ENCODE data around the gene DUSP5. TPM values are rescaled to one million over a fixed set of nuclear protein-coding genes. Genes with fewer than 3 reads are reported as not detected.

DUSP5 gene, protein sequence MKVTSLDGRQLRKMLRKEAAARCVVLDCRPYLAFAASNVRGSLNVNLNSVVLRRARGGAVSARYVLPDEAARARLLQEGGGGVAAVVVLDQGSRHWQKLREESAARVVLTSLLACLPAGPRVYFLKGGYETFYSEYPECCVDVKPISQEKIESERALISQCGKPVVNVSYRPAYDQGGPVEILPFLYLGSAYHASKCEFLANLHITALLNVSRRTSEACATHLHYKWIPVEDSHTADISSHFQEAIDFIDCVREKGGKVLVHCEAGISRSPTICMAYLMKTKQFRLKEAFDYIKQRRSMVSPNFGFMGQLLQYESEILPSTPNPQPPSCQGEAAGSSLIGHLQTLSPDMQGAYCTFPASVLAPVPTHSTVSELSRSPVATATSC
- 5.2 TPM for total RNA-seq

DNA sequence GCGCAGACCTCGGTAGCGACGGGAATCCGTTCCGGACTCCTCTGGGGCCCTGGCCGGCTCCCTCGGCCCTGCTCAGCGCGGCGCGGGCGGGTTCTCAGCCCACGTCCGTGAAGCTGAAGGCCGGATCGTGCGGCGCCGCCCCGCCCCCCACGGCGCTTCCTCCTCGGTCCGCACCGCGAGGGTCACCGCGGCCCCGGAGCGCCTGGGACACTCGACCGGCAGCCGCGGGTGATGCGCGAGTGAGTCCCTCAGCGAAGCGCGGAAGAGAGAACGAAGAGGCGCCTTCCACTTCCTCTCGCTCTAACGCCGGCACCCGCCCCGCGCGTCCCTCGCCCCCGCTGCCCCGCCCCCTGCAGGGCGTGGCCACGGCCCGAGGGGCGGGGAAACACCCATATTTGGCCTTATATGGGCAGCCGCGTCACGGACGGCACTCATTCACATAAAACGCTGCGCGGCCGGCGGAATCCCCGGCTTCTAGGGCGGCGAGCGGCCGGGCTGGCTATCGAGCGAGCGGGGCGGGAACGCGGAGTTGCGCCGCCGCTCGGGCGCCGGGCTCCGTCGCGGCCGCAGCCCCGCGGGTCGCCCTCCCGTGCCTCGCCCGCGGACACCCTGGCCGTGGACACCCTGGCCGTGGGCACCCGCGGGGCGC, at the start of gene DUSP5:
DUSP5 (plus strand) TSS at position 470 of the 649 bp plus-strand sequence. CDS start 215 bp downstream, outside the sequence.
- H3K27me3 ChIP-seq (ENCODE audit: control insufficient read depth in 3 of 3, insufficient read depth in 3 of 3, low read length in 3 of 3), result peaks cover 0 to 11% (median 9%) of the 10 kb centered on the region in 3 donors
- H3K36me3 ChIP-seq (ENCODE audit: control insufficient read depth in 3 of 3, insufficient read depth in 3 of 3, low read length in 3 of 3), result no peaks in the 10 kb centered on the region
- peak within 1 kb of the TSS; percentile 76 to 82 (median 78) for H3K9ac ChIP-seq (ENCODE audit: low read depth in 1 of 3, low read length in 3 of 3)
- peaks cover 24 to 28% (median 28%) of the 10 kb centered on the region in 3 donors for H3K4me1 ChIP-seq (ENCODE audit: control insufficient read depth in 3 of 3, insufficient read depth in 3 of 3, low read length in 3 of 3)
- peak within 1 kb of the TSS; percentile 82 for H3K27ac ChIP-seq (ENCODE audit: low read depth, low read length)
- H3K9me3 ChIP-seq (ENCODE audit: control insufficient read depth in 3 of 3, low read length in 3 of 3), result no peaks in the 10 kb centered on the region
- peak within 1 kb of the TSS; percentile 74 to 78 (median 74) for H3K4me3 ChIP-seq (ENCODE audit: low read length in 3 of 3)

GRCh38 chr10:110448682-110449418, 48.9 kb upstream of the DUSP5 start:
- Histone ChIP-seq H3K4me3 (ENCODE audit: low read length in 3 of 3) (no peak overlapping the region), H3K27me3 (ENCODE audit: control insufficient read depth in 3 of 3, insufficient read depth in 3 of 3, low read length in 3 of 3) (no peaks in the 10 kb centered on the region), H3K9ac (ENCODE audit: low read depth in 1 of 3, low read length in 3 of 3) (no peak overlapping the region), H3K27ac (ENCODE audit: low read depth, low read length) (no peak overlapping the region), H3K4me1 (ENCODE audit: control insufficient read depth in 3 of 3, insufficient read depth in 3 of 3, low read length in 3 of 3) (peaks cover 0 to 4% (median 0%) of the 10 kb centered on the region in 3 donors), H3K36me3 (ENCODE audit: control insufficient read depth in 3 of 3, insufficient read depth in 3 of 3, low read length in 3 of 3) (no peaks in the 10 kb centered on the region), H3K9me3 (ENCODE audit: control insufficient read depth in 3 of 3, low read length in 3 of 3) (no peaks in the 10 kb centered on the region)

- Histone ChIP-seq H3K36me3 (ENCODE audit: control insufficient read depth in 3 of 3, insufficient read depth in 3 of 3, low read length in 3 of 3) (no peaks in the 10 kb centered on the region), H3K27ac (ENCODE audit: low read depth, low read length) (no peak overlapping the region), H3K9me3 (ENCODE audit: control insufficient read depth in 3 of 3, low read length in 3 of 3) (no peaks in the 10 kb centered on the region), H3K4me3 (ENCODE audit: low read length in 3 of 3) (no peak overlapping the region), H3K9ac (ENCODE audit: low read depth in 1 of 3, low read length in 3 of 3) (no peak overlapping the region), H3K27me3 (ENCODE audit: control insufficient read depth in 3 of 3, insufficient read depth in 3 of 3, low read length in 3 of 3) (no peaks in the 10 kb centered on the region), H3K4me1 (ENCODE audit: control insufficient read depth in 3 of 3, insufficient read depth in 3 of 3, low read length in 3 of 3) (peaks cover 0 to 11% (median 9%) of the 10 kb centered on the region in 3 donors)
Measured at GRCh38 chr10:110455446-110455845, 42.3 kb upstream of the DUSP5 start.

- Histone ChIP-seq H3K27me3 (ENCODE audit: control insufficient read depth in 3 of 3, insufficient read depth in 3 of 3, low read length in 3 of 3) (no peaks in the 10 kb centered on the region), H3K36me3 (ENCODE audit: control insufficient read depth in 3 of 3, insufficient read depth in 3 of 3, low read length in 3 of 3) (no peaks in the 10 kb centered on the region), H3K4me3 (ENCODE audit: low read length in 3 of 3) (no peak overlapping the region), H3K9ac (ENCODE audit: low read depth in 1 of 3, low read length in 3 of 3) (no peak overlapping the region), H3K27ac (ENCODE audit: low read depth, low read length) (no peak overlapping the region), H3K4me1 (ENCODE audit: control insufficient read depth in 3 of 3, insufficient read depth in 3 of 3, low read length in 3 of 3) (peaks cover 0 to 11% (median 9%) of the 10 kb centered on the region in 3 donors), H3K9me3 (ENCODE audit: control insufficient read depth in 3 of 3, low read length in 3 of 3) (no peaks in the 10 kb centered on the region)
Measured at GRCh38 chr10:110456046-110456445, 41.7 kb upstream of the DUSP5 start.

- Histone ChIP-seq H3K9me3 (ENCODE audit: control insufficient read depth in 3 of 3, low read length in 3 of 3) (no peaks in the 10 kb centered on the region), H3K36me3 (ENCODE audit: control insufficient read depth in 3 of 3, insufficient read depth in 3 of 3, low read length in 3 of 3) (no peaks in the 10 kb centered on the region), H3K27me3 (ENCODE audit: control insufficient read depth in 3 of 3, insufficient read depth in 3 of 3, low read length in 3 of 3) (no peaks in the 10 kb centered on the region), H3K4me3 (ENCODE audit: low read length in 3 of 3) (no peak overlapping the region), H3K9ac (ENCODE audit: low read depth in 1 of 3, low read length in 3 of 3) (no peak overlapping the region), H3K27ac (ENCODE audit: low read depth, low read length) (no peak overlapping the region), H3K4me1 (ENCODE audit: control insufficient read depth in 3 of 3, insufficient read depth in 3 of 3, low read length in 3 of 3) (peaks cover 0 to 11% (median 9%) of the 10 kb centered on the region in 3 donors)
Measured at GRCh38 chr10:110456523-110457091, 41.1 kb upstream of the DUSP5 start.

- H3K4me1 ChIP-seq (ENCODE audit: control insufficient read depth in 3 of 3, insufficient read depth in 3 of 3, low read length in 3 of 3), result peaks cover 0 to 11% (median 9%) of the 10 kb centered on the region in 3 donors
- H3K27me3 ChIP-seq (ENCODE audit: control insufficient read depth in 3 of 3, insufficient read depth in 3 of 3, low read length in 3 of 3), result no peaks in the 10 kb centered on the region
- H3K27ac ChIP-seq (ENCODE audit: low read depth, low read length), result no peak overlapping the region
- no peak overlapping the region for H3K9ac ChIP-seq (ENCODE audit: low read depth in 1 of 3, low read length in 3 of 3)
- no peaks in the 10 kb centered on the region for H3K9me3 ChIP-seq (ENCODE audit: control insufficient read depth in 3 of 3, low read length in 3 of 3)
- H3K36me3 ChIP-seq (ENCODE audit: control insufficient read depth in 3 of 3, insufficient read depth in 3 of 3, low read length in 3 of 3), result no peaks in the 10 kb centered on the region
- H3K4me3 ChIP-seq (ENCODE audit: low read length in 3 of 3), result no peak overlapping the region
Measured at GRCh38 chr10:110457851-110458250, 39.9 kb upstream of the DUSP5 start.

- Histone ChIP-seq H3K9me3 (ENCODE audit: control insufficient read depth in 3 of 3, low read length in 3 of 3) (no peaks in the 10 kb centered on the region), H3K27me3 (ENCODE audit: control insufficient read depth in 3 of 3, insufficient read depth in 3 of 3, low read length in 3 of 3) (no peaks in the 10 kb centered on the region), H3K4me3 (ENCODE audit: low read length in 3 of 3) (no peak overlapping the region), H3K27ac (ENCODE audit: low read depth, low read length) (no peak overlapping the region), H3K9ac (ENCODE audit: low read depth in 1 of 3, low read length in 3 of 3) (no peak overlapping the region), H3K4me1 (ENCODE audit: control insufficient read depth in 3 of 3, insufficient read depth in 3 of 3, low read length in 3 of 3) (peaks cover 0 to 11% (median 9%) of the 10 kb centered on the region in 3 donors), H3K36me3 (ENCODE audit: control insufficient read depth in 3 of 3, insufficient read depth in 3 of 3, low read length in 3 of 3) (no peaks in the 10 kb centered on the region)
Measured at GRCh38 chr10:110458266-110458920, 39.3 kb upstream of the DUSP5 start.

DNA sequence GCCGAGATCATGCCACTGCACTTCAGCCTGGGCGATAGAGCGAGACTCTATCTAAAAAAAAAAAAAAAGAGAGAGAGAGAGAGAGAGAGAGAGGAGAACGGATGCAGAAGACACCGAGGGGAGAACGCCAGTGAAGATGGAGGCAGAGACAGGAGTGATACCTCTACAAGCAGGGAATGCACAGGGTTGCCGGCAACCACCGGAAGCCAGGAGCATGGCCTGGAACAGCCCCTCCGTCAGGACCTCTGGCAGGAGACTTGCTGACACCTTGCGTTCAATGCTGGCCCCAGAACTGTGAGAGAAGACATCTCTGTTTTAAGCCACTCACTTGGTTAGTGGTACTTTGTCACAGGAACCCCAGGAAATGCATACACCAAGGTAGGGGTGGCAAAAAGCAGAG, 38.1 kb upstream of the DUSP5 start:
- Histone ChIP-seq H3K9me3 (ENCODE audit: control insufficient read depth in 3 of 3, low read length in 3 of 3) (no peaks in the 10 kb centered on the region), H3K27ac (ENCODE audit: low read depth, low read length) (no peak overlapping the region), H3K4me1 (ENCODE audit: control insufficient read depth in 3 of 3, insufficient read depth in 3 of 3, low read length in 3 of 3) (peaks cover 0 to 11% (median 9%) of the 10 kb centered on the region in 3 donors), H3K4me3 (ENCODE audit: low read length in 3 of 3) (no peak overlapping the region), H3K9ac (ENCODE audit: low read depth in 1 of 3, low read length in 3 of 3) (peak overlapping the region in 1 of 3 donors; percentile 33), H3K36me3 (ENCODE audit: control insufficient read depth in 3 of 3, insufficient read depth in 3 of 3, low read length in 3 of 3) (no peaks in the 10 kb centered on the region), H3K27me3 (ENCODE audit: control insufficient read depth in 3 of 3, insufficient read depth in 3 of 3, low read length in 3 of 3) (no peaks in the 10 kb centered on the region)

DNA sequence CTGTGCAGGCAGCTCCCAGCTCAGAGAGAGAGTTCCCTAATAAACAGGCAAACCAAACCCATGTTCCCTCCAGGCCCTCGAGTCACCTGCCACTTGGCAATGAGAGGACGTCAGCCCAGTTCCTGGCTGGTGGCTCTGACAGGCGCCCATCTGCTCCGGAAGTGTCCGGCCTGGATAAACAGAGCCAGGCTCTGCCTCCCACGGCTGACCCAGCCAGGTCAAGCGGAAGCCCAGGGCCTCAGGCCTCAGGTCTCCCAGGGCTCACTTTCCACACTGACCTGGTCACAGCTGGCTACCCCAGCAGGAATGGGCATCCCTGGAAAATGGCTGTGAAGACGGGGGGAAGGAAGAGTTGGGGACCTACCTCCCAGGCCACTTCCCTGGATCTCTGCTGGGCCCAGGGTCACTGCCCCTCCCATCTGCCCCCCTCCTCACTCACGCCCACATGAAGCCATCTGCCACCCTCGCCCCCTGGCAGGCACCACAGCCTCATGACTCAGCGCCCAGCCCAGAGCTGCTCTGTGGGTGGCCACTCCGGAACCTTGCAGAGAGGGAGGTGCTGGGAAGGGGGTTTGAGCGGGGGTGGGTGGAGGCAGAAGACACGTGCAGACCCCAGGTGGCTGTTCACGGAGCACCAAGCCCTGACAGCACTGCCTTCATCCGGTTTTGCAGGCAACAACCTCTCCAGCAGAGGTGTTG, 37.4 kb upstream of the DUSP5 start:
- Histone ChIP-seq H3K4me1 (ENCODE audit: control insufficient read depth in 3 of 3, insufficient read depth in 3 of 3, low read length in 3 of 3) (peaks cover 0 to 11% (median 9%) of the 10 kb centered on the region in 3 donors), H3K27ac (ENCODE audit: low read depth, low read length) (no peak overlapping the region)

More for the DNA sequence above, 37.4 kb upstream of the DUSP5 start:
- H3K36me3 ChIP-seq (ENCODE audit: control insufficient read depth in 3 of 3, insufficient read depth in 3 of 3, low read length in 3 of 3), result no peaks in the 10 kb centered on the region
- H3K9ac ChIP-seq (ENCODE audit: low read depth in 1 of 3, low read length in 3 of 3), result peak overlapping the region in 1 of 3 donors; percentile 33
- H3K27me3 ChIP-seq (ENCODE audit: control insufficient read depth in 3 of 3, insufficient read depth in 3 of 3, low read length in 3 of 3), result no peaks in the 10 kb centered on the region
- no peaks in the 10 kb centered on the region for H3K9me3 ChIP-seq (ENCODE audit: control insufficient read depth in 3 of 3, low read length in 3 of 3)
- H3K4me3 ChIP-seq (ENCODE audit: low read length in 3 of 3), result no peak overlapping the region
